GM20000 (cell line): Measurements from ENCODE around the gene ID1.
"Not testable (repeated sequence)": the region's sequence is repeated elsewhere in the genome, so short reads cannot be mapped to it uniquely, and the experiment has no call there.

Source experiments
- DNase-seq: peaks from one replicate; pipeline ENCODE4 v3.0.0; 2012; ENCODE audit warnings: low spot score
- CTCF ChIP-seq: IDR thresholded peaks from 2 replicates; pipeline ENCODE4 v1.5.1; 2012; ENCODE audit warnings: mild to moderate bottlenecking, control low read depth; ENCODE audit errors: extremely low read depth, missing control alignments

Gene ID1

GRCh38 chr20:31595654-31596411 lies 9.3 kb upstream of the ID1 start:
- no peak for TF ChIP-seq CTCF
- no peak for DNase-seq

GRCh38 chr20:31596412-31596715 lies 8.7 kb upstream of the ID1 start:
- DNase-seq, result not testable (repeated sequence)

DNA sequence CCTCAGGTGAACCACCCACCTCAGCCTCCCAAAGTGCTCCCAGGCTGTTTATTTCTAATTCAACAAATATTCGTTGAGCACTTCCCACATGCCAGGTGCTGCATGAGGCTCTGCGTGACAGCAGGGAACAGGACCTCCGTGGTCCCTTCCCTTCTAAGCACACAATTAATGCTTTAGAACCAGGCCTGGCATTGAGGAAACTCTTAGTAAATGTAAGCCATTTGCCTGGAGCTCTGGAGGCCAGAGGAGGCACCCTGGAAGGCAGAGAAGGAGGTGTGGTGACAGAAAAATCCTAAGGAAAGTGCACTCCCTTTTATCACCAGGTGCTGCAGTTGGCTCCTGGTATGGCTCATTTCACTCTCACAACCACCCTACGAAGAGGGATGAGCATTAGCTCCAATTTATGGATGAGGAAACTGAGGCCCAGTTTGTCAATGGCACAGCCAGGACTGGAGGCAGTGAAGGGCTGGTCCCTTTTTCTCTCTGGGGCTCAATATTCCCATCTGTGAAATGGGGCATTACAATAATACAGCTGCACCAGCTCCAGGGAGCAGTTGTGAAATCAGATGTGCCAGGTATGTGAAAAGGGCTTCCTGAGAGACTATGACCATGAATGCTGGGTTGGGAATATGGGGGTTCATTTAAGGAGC lies 8.1 kb upstream of the ID1 start:
- no peak for DNase-seq
- TF ChIP-seq CTCF, result no peak

GRCh38 chr20:31597481-31597855 lies 7.6 kb upstream of the ID1 start:
- no peak for TF ChIP-seq CTCF

GRCh38 chr20:31602431-31602778 lies 2.7 kb upstream of the ID1 start:
- DNase-seq, result no peak
- no peak for TF ChIP-seq CTCF

More at GRCh38 chr20:31597481-31597855, 7.6 kb upstream of the ID1 start:
- no peak for DNase-seq

- peak; percentile 76 for DNase-seq
- TF ChIP-seq CTCF, result no peak
Observed at GRCh38 chr20:31602779-31603441, 2.2 kb upstream of the ID1 start.

DNA sequence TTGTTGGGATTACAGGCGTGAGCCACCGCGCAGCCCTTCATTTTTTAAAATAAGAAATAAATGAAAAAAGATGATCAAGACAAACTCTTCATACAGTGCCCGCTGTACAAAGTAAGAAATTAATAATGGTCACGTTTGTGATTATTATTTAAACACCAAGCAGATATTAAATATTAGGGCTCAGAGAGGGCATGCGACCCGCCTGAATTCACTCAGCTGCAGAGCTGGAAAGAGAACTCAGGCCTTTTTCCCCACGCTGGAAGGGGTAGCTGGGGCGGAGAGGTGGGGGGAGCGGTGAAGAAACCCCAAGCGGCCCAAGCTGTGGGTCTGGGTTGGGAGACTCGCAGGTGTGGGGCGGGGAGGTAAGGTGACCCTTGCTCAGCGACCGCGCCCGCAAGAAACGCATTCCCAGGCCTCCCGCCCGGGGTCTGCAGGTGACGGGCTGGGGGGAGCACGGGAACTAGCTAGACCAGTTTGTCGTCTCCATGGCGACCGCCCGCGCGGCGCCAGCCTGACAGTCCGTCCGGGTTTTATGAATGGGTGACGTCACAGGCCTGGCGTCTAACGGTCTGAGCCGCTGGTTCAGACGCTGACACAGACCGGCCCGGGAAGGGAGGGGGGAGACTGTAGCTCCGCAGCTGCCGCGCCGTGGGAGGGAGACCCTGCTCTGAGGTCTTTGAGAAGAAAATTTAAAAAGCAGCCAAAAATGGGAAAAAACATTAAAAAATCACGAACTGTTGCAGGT lies 1.1 kb upstream of the ID1 start:
- peak; percentile 86 for DNase-seq
- TF ChIP-seq CTCF, result no peak
